ENCODE data around the gene SMG7.

DNA sequence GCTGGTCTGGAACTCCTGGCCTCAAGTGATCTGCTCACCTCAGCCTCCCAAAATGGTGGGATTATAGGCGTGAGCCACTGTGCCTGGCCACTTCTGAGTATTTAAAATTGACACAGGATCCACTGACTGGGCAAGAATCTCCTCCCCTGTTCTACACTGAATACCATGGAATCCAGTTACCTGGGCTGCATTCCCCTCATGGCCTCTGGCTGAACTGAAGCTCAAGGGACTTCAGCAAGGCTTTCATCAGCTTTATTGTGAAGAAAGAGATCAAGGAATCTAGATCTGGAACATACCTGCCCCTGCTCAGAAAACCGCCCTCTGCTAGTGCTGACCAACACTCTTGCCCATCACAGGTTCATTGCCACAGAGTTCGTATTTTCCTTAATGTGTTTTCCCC is 97.5 kb downstream of the SMG7 start:
- TF ChIP-seq, protein P1, sequence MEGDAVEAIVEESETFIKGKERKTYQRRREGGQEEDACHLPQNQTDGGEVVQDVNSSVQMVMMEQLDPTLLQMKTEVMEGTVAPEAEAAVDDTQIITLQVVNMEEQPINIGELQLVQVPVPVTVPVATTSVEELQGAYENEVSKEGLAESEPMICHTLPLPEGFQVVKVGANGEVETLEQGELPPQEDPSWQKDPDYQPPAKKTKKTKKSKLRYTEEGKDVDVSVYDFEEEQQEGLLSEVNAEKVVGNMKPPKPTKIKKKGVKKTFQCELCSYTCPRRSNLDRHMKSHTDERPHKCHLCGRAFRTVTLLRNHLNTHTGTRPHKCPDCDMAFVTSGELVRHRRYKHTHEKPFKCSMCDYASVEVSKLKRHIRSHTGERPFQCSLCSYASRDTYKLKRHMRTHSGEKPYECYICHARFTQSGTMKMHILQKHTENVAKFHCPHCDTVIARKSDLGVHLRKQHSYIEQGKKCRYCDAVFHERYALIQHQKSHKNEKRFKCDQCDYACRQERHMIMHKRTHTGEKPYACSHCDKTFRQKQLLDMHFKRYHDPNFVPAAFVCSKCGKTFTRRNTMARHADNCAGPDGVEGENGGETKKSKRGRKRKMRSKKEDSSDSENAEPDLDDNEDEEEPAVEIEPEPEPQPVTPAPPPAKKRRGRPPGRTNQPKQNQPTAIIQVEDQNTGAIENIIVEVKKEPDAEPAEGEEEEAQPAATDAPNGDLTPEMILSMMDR (IDR thresholded peaks at IDR 0.05) = no peak
- TF ChIP-seq POLR2A (IDR thresholded peaks at IDR 0.05) = no peak

Data from adrenal gland (tissue), 5 donors.